Ecto neural progenitor cell (in vitro differentiated cells): Measurements from ENCODE around the gene WDR64.

Experiments
- DNase-seq: peaks from one replicate; pipeline ENCODE4 v3.0.0-alpha.2; 2018; ENCODE audit warnings: low spot score

Gene WDR64

GRCh38 chr1:241839369-241839979 is 187.4 kb downstream of the WDR64 start:
- DNase-seq = no peak

DNA sequence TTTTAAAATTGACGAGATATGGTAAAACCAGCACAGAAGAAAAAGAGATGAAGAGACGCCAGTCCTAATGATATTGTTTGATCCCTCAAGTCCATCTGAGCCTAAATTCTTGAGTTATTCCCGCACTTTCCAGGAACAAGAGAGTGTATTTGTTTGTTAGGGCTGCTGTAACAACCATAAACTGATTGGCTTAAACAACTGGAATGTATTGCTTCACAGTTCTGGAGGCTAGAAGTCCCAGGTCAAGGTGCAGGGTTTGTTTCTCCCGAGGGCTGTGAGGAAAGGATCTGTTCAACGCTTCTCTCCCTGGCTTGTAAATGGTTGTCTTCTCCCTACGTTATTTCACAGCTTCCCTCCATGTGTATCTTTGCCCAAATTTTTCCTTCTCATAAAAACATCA is 188.1 kb downstream of the WDR64 start:
- DNase-seq = no peak

GRCh38 chr1:241841691-241842090 is 189.6 kb downstream of the WDR64 start:
- DNase-seq = no peak

- no peak for DNase-seq
These were observed 190.5 kb downstream of the WDR64 start for GRCh38 chr1:241842565-241842964.

GRCh38 chr1:241844593-241844992 is 192.5 kb downstream of the WDR64 start:
- DNase-seq = no peak

- no peak for DNase-seq
These were observed 194.3 kb downstream of the WDR64 start for GRCh38 chr1:241846375-241846774.

GRCh38 chr1:241846862-241847539 is 194.9 kb downstream of the WDR64 start:
- no peak for DNase-seq

DNA sequence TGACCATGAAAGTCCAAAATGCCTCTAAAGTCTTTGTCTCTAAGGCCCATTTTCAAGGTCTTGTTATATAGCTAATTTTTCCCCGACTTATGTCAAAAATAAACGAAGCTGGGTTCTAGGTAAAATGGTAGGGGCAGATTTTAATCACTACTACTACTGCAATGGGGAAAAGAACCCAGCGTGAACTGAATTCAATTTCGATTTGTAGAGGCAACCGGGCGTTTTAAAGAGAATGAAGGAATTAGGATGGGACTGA is 195.4 kb downstream of the WDR64 start:
- DNase-seq = no peak

DNA sequence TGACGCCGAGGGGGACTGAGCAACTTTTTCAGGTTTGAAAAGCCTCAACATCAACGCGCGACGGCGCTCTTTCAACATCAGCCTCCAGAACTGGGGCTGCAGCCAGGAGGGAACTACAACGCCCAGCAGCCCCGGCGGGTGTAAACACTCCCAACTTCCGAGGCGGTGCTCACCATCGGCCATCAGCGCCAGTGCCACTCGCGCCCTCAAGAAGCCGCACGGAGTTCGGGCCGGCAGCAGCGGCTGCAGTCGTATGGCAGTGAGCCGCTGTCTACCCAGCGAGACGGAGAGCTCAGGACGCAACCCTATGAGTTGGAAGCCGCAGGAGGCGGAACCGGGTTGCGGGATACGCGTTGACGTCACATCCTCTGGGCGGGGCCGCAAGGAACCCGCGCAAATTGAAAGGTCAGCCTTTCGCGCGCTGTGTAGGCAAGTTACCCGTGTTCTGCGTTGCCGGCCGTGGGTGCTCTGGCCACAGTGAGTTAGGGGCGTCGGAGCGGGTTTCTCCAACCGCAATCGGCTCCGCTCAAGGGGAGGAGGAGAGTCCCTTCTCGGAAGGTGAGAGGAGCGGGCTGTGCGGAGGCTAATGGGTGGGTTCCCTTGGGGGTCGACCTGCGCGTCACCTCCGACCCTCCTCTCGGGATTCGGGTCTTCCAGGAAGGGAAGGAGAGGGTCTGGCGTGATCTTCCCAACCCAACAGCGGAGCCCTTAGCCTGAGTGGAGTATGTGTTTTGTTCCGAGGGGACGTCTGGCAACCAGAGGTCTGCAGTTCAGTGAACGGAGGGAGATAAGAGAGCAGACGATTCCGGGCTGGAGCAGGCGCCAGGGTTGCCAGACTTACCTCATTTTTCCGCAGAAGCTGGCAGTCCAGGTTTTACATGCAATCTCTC is 196.0 kb downstream of the WDR64 start, which contains the start of gene EXO1:
Gene EXO1, plus strand, starts transcription at position 409 of the 890 bp plus-strand sequence. CDS start 2,222 bp downstream, outside the sequence.
- DNase-seq = peak; percentile 92

DNA sequence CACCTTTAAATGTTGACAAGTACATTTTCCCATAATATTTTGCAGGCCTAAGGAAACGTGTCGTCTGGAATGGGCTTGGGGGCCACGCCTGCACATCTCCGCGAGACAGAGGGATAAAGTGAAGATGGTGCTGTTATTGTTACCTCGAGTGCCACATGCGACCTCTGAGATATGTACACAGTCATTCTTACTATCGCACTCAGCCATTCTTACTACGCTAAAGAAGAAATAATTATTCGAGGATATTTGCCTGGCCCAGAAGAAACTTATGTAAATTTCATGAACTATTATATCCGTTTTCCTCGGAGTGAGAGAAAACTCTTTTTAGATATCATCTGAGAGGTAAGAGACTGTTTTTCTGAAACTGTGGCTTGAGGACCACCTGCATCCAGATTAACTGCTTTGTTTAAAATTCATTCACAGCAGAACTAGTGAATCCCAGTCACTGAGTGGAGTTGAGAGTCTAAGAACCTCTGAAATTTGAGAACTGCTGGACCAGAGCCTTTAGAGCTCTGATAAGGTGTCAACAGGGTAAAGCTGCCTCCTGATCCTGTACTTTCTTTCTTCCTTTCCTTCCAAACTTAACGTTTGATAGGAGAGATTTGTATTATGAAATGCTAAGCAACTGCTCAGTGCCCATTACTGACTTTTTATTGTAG is 196.7 kb downstream of the WDR64 start:
- DNase-seq = no peak

DNA sequence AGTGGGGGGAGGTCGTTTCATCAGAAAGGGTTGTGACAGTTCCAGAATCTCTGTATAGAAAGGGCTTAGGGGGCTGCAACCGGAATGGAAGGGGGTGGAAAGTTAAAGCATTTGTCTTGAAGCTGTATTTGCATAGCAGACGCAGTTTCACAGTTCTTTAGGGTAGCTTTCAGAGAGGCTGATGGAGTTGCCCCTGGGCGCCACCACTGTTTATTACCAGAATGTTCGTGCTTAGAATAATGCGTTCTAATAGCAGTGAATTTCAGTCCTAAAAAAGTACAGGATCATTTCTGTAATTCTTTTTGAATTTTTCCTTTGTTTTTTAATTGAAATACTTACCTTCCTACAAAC is 197.2 kb downstream of the WDR64 start:
- no peak for DNase-seq
